HepG2 (cell line): Measurements from ENCODE around the gene TMEM174. TPM values are rescaled to one million over a fixed set of nuclear protein-coding genes. Genes with fewer than 3 reads are reported as not detected.

Experiments used
- ATAC-seq: fragments of 200-7000 bp; cut with Tn5 transposase; 3 replicates; pipeline ENCODE4 v1.9.1; 2020; ENCODE audit warnings: mild to moderate bottlenecking, moderate library complexity
- BruUV-seq: library from RNA; stranded (reverse); fragments of 400-500 nt; replicated peaks from 2 replicates; lab custom pipeline; 2021; lab: Mats Ljungman, UMichigan
- CTCF ChIA-PET: fragments of 300-600 bp; formaldehyde crosslinking; extraction: SDS; loops from one replicate; lab custom pipeline; 2021; ENCODE audit warnings: low total read pairs, inconsistent platforms, low intra/inter-chr PET ratio; lab: Yijun Ruan, JAX
- POLR2A ChIA-PET: fragments of 350-600 bp; sonication (Branson Sonifier 250); formaldehyde crosslinking; loops from one replicate; lab custom pipeline; 2020; ENCODE audit warnings: antibody characterized with exemption, inconsistent platforms; lab: Yijun Ruan, JAX
- DNase-seq: peaks from one replicate; pipeline ENCODE4 v3.0.0-alpha.2; 2015; ENCODE audit warnings: low spot score
- FAIRE-seq: peaks from 3 replicates; lab custom pipeline; 2011; peaks lifted over from hg19 to GRCh38; lab: Jason Lieb, UNC
- H2AFZ ChIP-seq: one replicate; pipeline ENCODE4 v1.6.1; 2011; ENCODE audit warnings: low read length, inconsistent platforms
- H3K27ac ChIP-seq: fragments of 300-600 bp; 3 replicates; pipeline ENCODE4 v1.8.0; 2011; ENCODE audit warnings: mixed run types, mild to moderate bottlenecking, mixed read lengths, low read length, inconsistent platforms; ENCODE audit not compliant: insufficient read depth; ENCODE audit errors: extremely low read length
- H3K27me3 ChIP-seq, 2 experiments: fragments of 200-600 bp in 1 of 2; 2 replicates in 1 of 2; 3 replicates in 1 of 2; pipeline versions ENCODE4 v1.6.0 to v1.8.0; 2011; ENCODE audit warnings: low read length in 2 of 2, mild to moderate bottlenecking in 2 of 2, moderate library complexity in 2 of 2, inconsistent platforms in 1 of 2; ENCODE audit not compliant: insufficient read depth in 2 of 2, control insufficient read depth in 1 of 2
- H3K36me3 ChIP-seq, 2 experiments: fragments of 200-600 bp in 1 of 2; replicated peaks in 1 of 2; 2 replicates in 1 of 2; 3 replicates in 1 of 2; pipeline versions ENCODE4 v1.5.1 to v1.8.0; 2011; ENCODE audit warnings: low read length in 2 of 2, inconsistent platforms in 1 of 2; ENCODE audit not compliant: insufficient read depth in 2 of 2, control insufficient read depth in 1 of 2
- H3K4me1 ChIP-seq: 2 replicates; pipeline ENCODE4 v1.5.1; 2012; ENCODE audit warnings: low read length, inconsistent platforms; ENCODE audit not compliant: insufficient read depth
- H3K4me2 ChIP-seq: 2 replicates; pipeline ENCODE4 v1.6.0; 2011; ENCODE audit warnings: low read depth, low read length, inconsistent platforms
- H3K4me3 ChIP-seq, 3 experiments: fragments of 200-600 bp in 1 of 3; sonication (generic), shearing (Covaris generic) in 1 of 3; replicated peaks in 1 of 3; 2 replicates each; pipeline ENCODE4 v1.5.1; 2011 to 2016; ENCODE audit warnings: low read length in 3 of 3, inconsistent platforms in 2 of 3, low read depth in 2 of 3, mild to moderate bottlenecking in 2 of 3, control low read depth in 1 of 3, mixed read lengths in 1 of 3; ENCODE audit not compliant: insufficient read depth in 1 of 3
- H3K79me2 ChIP-seq: one replicate; pipeline ENCODE4 v1.6.1; 2011; ENCODE audit warnings: low read length, inconsistent platforms; ENCODE audit not compliant: insufficient read depth
- H3K9ac ChIP-seq: 2 replicates; pipeline ENCODE4 v1.6.0; 2011; ENCODE audit warnings: mild to moderate bottlenecking, low read depth, low read length, inconsistent platforms; ENCODE audit not compliant: insufficient read depth
- H3K9me3 ChIP-seq: 2 replicates; pipeline ENCODE4 v1.5.1; 2012; ENCODE audit warnings: mild to moderate bottlenecking, low read length
- H4K20me1 ChIP-seq: 2 replicates; pipeline ENCODE4 v1.6.0; 2011; ENCODE audit warnings: inconsistent platforms, mild to moderate bottlenecking, low read length, moderate library complexity; ENCODE audit not compliant: insufficient read depth
- FLYWCH1 ChIP-seq: sonication (generic); formaldehyde crosslinking; IDR thresholded peaks from 2 replicates; pipeline ENCODE4 v1.8.1; 2023; ENCODE audit warnings: mild to moderate bottlenecking, missing genetic modification reagents
- HIVEP1 ChIP-seq: sonication (generic); formaldehyde crosslinking; IDR thresholded peaks from 2 replicates; pipeline ENCODE4 v1.4.0; 2020; ENCODE audit warnings: mild to moderate bottlenecking, missing genetic modification reagents
- HNRNPK ChIP-seq: fragments of 200-400 bp; formaldehyde crosslinking; IDR thresholded peaks from 2 replicates; pipeline ENCODE4 v1.6.1; 2018; ENCODE audit warnings: low read length, low read depth, moderate library complexity, mild to moderate bottlenecking; ENCODE audit not compliant: poor library complexity, severe bottlenecking
- KLF11 ChIP-seq: IDR thresholded peaks from 2 replicates; pipeline ENCODE4 v1.6.1; 2016; ENCODE audit warnings: missing compliant biosample characterization
- NR2C2 ChIP-seq: sonication (generic); formaldehyde crosslinking; IDR thresholded peaks from 2 replicates; pipeline ENCODE4 v1.4.0; 2020; ENCODE audit warnings: missing genetic modification reagents, mild to moderate bottlenecking, moderate library complexity, borderline replicate concordance
- RELA ChIP-seq: sonication (generic); formaldehyde crosslinking; IDR thresholded peaks from 2 replicates; pipeline ENCODE4 v1.4.0; 2020; ENCODE audit warnings: missing genetic modification reagents
- ZNF281 ChIP-seq: sonication (generic); formaldehyde crosslinking; IDR thresholded peaks from 2 replicates; pipeline ENCODE4 v1.4.0; 2020; ENCODE audit warnings: missing genetic modification reagents, borderline replicate concordance
- ZNF367 ChIP-seq: sonication (generic); formaldehyde crosslinking; IDR thresholded peaks from 2 replicates; pipeline ENCODE4 v1.4.0; 2020; ENCODE audit warnings: missing genetic modification reagents, borderline replicate concordance
- WGBS: methylation state at CpG from one replicate; pipeline ENCODE4 v1.1.6; 2017; ENCODE audit warnings: low lambda C conversion rate; 5-methylcytosine and 5-hydroxymethylcytosine counted together
- in situ Hi-C: cut with HindIII; loops from 2 replicates; pipeline ENCODE4 v1.10.0; 2017; ENCODE audit warnings: low pct_unique_long_range_greater_than_20kb; ENCODE audit not compliant: extremely low pct_ligation_motif_present
- intact Hi-C: fragments of 100-400 bp; cut with micrococcal nuclease; formaldehyde crosslinking; loops from one replicate; pipeline ENCODE4 v1.10.0; 2022; ENCODE audit not compliant: unreplicated experiment
- polyA plus RNA-seq, 8 experiments: library from polyadenylated mRNA; depleted of rRNA in 3 of 8; stranded (reverse) in 7 of 8; unstranded in 1 of 8; fragments of >200 nt; fragmentation: Illumina TruSeq in 4 of 8; extraction: Trizol in 4 of 8; gene quantifications; 2 replicates each; pipeline versions ENCODE4 v1.2.1 to v1.2.3, GENCODE V29; 2011 to 2016; ENCODE audit warnings: low read depth in 4 of 8, missing spikeins in 1 of 8, mixed read lengths in 1 of 8; ENCODE audit not compliant: insufficient read depth in 1 of 8
- total RNA-seq, 5 experiments: library from RNA; depleted of rRNA; stranded (reverse); fragments of >200 nt; fragmentation: Illumina TruSeq; extraction: Trizol; gene quantifications; 2 replicates each; pipeline ENCODE4 v1.2.3, GENCODE V29; 2016; ENCODE audit warnings: low read depth in 1 of 5
- TF ChIP-seq, protein P1 (sequence below): IDR thresholded peaks from 2 replicates; pipeline ENCODE4 v1.6.1; 2012; ENCODE audit warnings: low read depth, low read length, improper control_type of control experiment
- TF ChIP-seq, protein P2 (sequence below): sonication (generic); formaldehyde crosslinking; IDR thresholded peaks from 2 replicates; pipeline ENCODE4 v1.5.0; 2020; ENCODE audit warnings: missing genetic modification reagents

The TMEM174 gene
- total and polyA plus RNA-seq, 2 of the 13 experiments (the other 11 are each of a cell fraction or from before 2014, with no cell fraction given): not detected

DNA sequence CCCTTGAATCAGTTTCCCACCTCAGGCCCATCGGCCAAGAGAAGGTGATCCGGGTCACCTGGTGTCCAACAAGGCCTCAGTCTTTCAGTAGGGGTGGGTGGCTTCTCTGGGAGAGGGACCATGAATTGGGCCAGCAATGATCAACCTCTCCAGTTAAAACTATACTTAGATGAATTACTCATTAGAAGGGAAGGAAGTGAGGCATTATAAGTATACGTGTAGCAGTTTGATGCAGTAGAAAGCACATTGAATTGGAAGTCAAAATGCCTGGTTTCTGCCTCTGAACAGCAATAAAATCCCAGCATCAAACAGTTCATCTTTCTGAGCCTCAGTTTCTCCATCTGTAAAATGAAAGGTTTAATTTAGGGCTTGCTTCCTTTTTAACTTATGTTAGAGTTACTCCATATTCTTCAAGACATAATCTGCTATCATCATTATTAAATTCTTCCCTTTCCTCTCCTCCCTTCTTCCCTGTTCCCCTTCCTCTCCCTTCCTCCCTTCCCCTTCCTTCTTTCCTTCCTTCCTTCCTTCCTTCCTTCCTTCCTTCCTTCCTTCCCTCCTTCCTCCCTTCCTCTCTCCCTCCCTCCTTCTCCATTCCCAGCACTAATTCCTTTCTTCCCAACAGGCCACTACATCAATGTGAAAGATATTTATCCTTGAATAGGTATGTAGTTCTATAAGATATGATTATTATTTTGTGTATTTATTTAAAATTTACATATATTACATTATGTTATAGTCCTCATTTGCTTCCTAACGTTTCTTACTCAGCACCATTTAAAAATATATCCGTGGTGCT, 18.6 kb upstream of the TMEM174 start:
- ChIA-PET CTCF (no interaction called here), POLR2A (no interaction called here)
- no peaks in the 10 kb centered on the region for H3K9me3 ChIP-seq
- 15% methylated on average over 5 of the region's 5 CpGs for WGBS
- H3K9ac ChIP-seq: no peak overlapping the region
- no peaks in the 10 kb centered on the region for H3K36me3 ChIP-seq
- no peak for FAIRE-seq
- H3K4me1 ChIP-seq: no peaks in the 10 kb centered on the region
- H3K4me2 ChIP-seq: no peak overlapping the region
- in situ Hi-C loops: no loop called here
- H2AFZ ChIP-seq: no peak overlapping the region
- H4K20me1 ChIP-seq: no peaks in the 10 kb centered on the region
- no peak for DNase-seq
- no peak overlapping the region for H3K4me3 ChIP-seq
- no peaks in the 10 kb centered on the region for H3K79me2 ChIP-seq
- no TSS peak for BruUV-seq
- peaks cover 0 to 31% of the 10 kb centered on the region in 2 experiments; a peak in 2 of 5 replicates for H3K27me3 ChIP-seq
- intact Hi-C loops: no loop called here
- TF ChIP-seq HIVEP1 (CRISPR knock-in tag): no peak
- peak; percentile 64 for TF ChIP-seq HNRNPK
- no peak overlapping the region for H3K27ac ChIP-seq
- no peak for ATAC-seq

- no peak overlapping the region for H3K9ac ChIP-seq
- DNase-seq (no peak), FAIRE-seq (no peak), ATAC-seq (no peak)
- peaks cover 0 to 31% of the 10 kb centered on the region in 2 experiments; a peak in 2 of 5 replicates for H3K27me3 ChIP-seq
- no peaks in the 10 kb centered on the region for H3K36me3 ChIP-seq
- in situ Hi-C loops (no loop called here), intact Hi-C loops (no loop called here)
- no peaks in the 10 kb centered on the region for H4K20me1 ChIP-seq
- ChIA-PET CTCF (no interaction called here), POLR2A (no interaction called here)
- no peak overlapping the region for H2AFZ ChIP-seq
- no peak overlapping the region for H3K4me2 ChIP-seq
- BruUV-seq: no TSS peak
- no peak overlapping the region for H3K27ac ChIP-seq
- no peaks in the 10 kb centered on the region for H3K9me3 ChIP-seq
- H3K4me3 ChIP-seq: no peak overlapping the region
- H3K79me2 ChIP-seq: no peaks in the 10 kb centered on the region
- WGBS: 42% methylated on average over 16 of the region's 18 CpGs
- no peaks in the 10 kb centered on the region for H3K4me1 ChIP-seq
- TF ChIP-seq KLF11 (CRISPR knock-in tag) (no peak), RELA (CRISPR knock-in tag) (no peak), ZNF367 (CRISPR knock-in tag) (no peak), ZNF281 (CRISPR knock-in tag) (no peak), FLYWCH1 (no peak), NR2C2 (CRISPR knock-in tag) (no peak)
- TF ChIP-seq, protein P1, sequence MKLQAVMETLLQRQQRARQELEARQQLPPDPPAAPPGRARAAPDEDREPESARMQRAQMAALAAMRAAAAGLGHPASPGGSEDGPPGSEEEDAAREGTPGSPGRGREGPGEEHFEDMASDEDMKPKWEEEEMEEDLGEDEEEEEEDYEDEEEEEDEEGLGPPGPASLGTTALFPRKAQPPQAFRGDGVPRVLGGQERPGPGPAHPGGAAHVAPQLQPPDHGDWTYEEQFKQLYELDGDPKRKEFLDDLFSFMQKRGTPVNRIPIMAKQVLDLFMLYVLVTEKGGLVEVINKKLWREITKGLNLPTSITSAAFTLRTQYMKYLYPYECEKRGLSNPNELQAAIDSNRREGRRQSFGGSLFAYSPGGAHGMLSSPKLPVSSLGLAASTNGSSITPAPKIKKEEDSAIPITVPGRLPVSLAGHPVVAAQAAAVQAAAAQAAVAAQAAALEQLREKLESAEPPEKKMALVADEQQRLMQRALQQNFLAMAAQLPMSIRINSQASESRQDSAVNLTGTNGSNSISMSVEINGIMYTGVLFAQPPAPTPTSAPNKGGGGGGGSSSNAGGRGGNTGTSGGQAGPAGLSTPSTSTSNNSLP: no peak
- TF ChIP-seq, protein P2, sequence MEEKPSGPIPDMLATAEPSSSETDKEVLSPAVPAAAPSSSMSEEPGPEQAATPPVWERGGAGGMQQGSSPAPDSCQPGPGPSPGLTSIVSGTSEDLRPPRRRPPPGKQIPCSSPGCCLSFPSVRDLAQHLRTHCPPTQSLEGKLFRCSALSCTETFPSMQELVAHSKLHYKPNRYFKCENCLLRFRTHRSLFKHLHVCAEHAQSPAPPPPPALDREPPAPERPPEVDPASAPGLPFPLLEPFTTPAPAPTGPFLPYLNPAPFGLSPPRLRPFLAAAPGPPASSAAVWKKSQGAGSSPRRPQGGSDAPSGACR (CRISPR knock-in tag): no peak
These were observed 17.4 kb upstream of the TMEM174 start for GRCh38 chr5:73155271-73156222.
